RCC 7860 (cell line): ENCODE measurements around the gene SPTB.
"Not testable (repeated sequence)": the region's sequence is repeated elsewhere in the genome, so short reads cannot be mapped to it uniquely, and the experiment has no call there.

Source experiments
- DNase-seq: peaks from one replicate; pipeline ENCODE4 v3.0.0-alpha.2; 2015; ENCODE audit warnings: low spot score
- FAIRE-seq: peaks from 2 replicates; lab custom pipeline; 2012; peaks lifted over from hg19 to GRCh38; lab: Jason Lieb, UNC

Gene SPTB

DNA sequence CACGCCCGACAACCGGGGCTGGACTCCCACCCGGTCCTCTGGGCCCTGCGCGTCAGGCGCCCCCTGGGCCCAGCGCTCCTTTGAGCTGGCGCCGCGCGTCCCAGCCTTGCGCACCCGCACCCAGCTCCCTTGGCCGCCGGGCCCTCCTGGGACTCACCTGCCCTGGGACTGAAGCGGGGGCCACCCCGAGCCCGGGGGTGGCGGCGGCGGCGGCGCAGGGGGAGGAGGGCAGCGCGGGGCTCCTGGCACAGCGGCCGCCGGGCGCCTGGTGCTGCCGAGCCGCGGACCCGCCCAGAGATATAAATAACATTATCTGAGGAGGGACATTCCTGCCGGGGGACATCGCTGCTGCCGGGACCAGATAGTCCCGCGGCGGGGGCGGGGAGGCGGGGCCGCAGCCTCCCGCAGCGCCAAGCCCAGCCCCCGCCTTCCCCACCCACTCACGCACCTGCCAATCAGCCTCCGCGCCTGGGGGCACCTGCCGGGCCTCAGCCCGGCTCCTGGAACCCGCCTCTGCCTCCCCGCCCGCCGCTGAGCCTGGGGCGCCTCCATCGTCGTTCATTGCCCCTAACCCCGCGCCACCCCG lies at the start of gene SPTB:
Gene SPTB (minus strand): TSS at position 273 of the 586 bp plus-strand sequence. CDS start 56,813 bp downstream, outside the sequence.
- no peak for DNase-seq
- no peak for FAIRE-seq

DNA sequence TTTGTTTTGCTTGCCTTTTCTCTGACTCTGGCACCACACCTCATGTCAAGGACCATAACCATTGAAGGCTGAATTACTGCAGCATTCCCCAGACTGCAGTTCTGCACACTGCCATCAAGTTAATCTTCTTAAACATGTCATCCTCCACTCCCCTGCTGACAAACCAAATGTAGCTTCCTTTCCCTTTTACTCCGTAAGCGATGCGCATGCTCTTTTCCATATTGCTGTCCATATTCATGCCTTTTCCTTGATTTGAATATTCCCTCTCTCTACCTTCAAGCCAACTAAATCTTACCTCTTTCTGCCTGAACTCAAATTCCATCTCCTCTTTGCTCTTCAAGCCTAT lies 49.3 kb upstream of the SPTB start:
- FAIRE-seq, result no peak
- DNase-seq, result no peak

DNA sequence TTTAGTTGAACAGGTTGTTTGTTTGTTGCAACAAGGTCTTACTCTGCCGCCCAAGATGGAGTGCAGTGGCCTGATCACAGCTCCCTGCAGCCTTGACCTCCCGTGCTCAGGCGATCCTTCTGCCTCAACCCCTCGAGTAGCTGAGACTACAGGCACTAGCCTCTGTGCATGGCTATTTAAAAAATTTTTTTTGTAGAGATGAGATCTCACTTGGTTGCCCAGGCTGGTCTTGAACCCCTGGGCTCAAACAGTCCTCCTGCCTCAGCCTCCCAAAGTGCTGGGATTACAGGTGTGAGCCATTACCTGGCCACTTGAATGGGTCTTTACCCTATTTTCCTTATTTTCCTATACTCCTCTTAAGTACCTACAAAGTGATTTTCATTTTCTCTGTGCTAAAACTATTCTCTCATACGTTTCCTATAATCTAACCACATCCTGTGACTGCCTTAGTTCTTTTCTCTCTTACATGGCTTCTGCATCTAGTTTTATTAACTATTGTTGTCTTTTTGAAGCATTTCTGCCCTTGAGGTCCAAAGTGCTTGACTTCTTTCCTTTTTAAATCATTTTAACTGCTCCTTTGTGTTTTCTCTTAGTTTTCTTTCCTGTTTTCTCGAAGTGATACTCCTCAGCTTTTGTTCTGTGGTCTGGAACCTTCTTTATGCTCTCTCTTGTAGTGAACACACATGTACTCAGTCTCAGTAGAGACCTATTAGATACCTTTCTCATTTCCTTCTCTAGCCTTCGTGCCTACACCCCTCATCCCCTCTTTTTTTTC lies 48.7 kb upstream of the SPTB start:
- DNase-seq, result no peak
- FAIRE-seq, result no peak

DNA sequence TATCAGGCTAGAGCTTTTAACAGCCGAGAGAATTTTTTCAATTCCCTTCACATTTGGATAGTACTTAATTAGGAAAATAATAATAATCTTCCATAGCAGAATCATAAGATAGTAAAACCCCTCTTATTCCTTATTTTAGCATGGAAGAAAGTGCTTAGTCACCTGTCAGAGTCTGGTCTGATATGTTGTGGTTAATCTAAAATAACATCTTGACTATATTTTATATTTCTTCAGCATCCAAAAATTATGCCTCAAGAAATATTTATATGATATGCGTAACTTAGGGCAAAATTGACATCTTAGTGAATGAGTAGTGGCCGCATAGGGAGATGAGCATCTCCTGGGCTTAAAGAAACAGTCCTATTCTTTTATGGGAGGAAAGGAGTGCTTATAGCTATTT lies 47.3 kb upstream of the SPTB start:
- DNase-seq (no peak), FAIRE-seq (no peak)

DNA sequence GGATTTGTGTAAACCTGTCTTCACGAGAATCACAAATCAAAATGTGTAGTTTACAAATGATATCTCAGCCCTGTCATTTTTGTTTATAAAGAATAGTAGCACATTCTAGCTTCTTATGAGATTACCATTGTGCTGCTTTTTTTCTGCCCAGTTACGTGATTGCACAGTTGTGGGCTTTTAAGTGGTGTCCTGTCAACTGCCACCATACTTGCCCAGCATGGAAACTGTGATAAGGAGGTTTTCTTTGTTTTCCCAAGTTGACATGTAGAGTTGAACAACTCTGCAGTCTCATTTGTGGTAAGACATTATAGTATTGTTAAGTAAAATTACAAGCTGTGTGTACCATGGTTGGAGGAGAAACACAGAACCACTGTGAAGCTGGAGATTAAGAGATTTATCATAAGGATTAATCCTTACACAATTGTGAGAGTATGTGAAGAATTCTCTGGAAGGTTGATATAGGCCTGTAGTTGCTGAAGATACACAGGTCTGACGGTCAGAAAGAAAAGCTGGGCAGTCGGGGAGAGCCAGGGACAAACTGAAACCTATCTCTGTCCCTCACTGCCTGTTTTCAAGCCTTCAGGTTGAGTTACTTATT lies 46.8 kb upstream of the SPTB start:
- DNase-seq (no peak), FAIRE-seq (no peak)

- FAIRE-seq, result no peak
- no peak for DNase-seq
Observed at GRCh38 chr14:64923015-64923414, 43.3 kb upstream of the SPTB start.

GRCh38 chr14:64920465-64920864 lies 40.8 kb upstream of the SPTB start:
- DNase-seq (no peak), FAIRE-seq (no peak)

GRCh38 chr14:64919618-64920017 lies 39.9 kb upstream of the SPTB start:
- DNase-seq (no peak), FAIRE-seq (no peak)

DNA sequence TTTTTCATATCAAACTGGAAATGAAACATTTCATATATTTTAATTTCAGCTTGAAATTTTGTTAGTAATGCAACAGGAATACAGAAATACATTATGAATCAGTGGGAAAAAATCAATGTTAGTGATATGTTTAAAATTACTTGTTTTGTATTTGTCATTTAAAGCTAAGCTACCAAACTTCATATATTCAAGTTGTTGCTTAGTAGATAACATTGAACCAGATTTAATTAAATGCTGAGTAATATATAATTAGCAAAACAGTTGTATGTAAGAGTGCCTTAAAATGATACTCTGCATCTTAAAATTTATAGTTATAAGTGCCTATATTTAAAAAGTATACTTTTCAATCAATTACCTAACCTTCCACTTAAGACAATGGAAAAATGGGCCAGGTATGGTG lies 39.5 kb upstream of the SPTB start:
- no peak for FAIRE-seq
- no peak for DNase-seq

DNA sequence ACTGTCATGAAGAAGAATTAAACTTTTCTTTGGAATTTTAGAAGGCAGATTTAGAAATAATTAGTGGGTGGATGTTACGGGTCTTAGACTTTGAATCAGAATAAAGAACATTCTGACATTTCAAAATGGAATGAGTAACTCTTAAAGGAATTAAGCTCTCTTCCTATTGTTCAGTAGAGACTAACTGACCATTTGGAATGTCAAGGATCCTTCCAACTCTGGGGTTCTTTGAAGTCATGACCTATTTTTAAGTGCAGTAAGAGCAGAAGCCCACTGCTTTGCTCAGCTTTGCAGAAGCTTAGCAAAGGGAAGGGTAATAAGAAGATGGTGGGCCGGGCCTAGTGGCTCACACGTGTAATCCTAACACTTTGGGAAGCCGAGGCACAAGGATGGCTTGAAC lies 38.5 kb upstream of the SPTB start:
- no peak for FAIRE-seq
- no peak for DNase-seq

GRCh38 chr14:64915797-64916196 lies 36.1 kb upstream of the SPTB start:
- DNase-seq, result no peak
- no peak for FAIRE-seq

- DNase-seq, result no peak
- no peak for FAIRE-seq
Observed at GRCh38 chr14:64915029-64915424, 35.3 kb upstream of the SPTB start.

- FAIRE-seq (peak; percentile 62), DNase-seq (peak; percentile 90)
Observed at GRCh38 chr14:64914237-64915028, 34.7 kb upstream of the SPTB start, which contains the start of gene CHURC1. Gene CHURC1, plus strand, starts transcription at chr14:64914455. Its CDS starts 41 bp downstream, at chr14:64914496.

- not testable (repeated sequence) for FAIRE-seq, DNase-seq
Observed at GRCh38 chr14:64913477-64913876, 33.8 kb upstream of the SPTB start.

DNA sequence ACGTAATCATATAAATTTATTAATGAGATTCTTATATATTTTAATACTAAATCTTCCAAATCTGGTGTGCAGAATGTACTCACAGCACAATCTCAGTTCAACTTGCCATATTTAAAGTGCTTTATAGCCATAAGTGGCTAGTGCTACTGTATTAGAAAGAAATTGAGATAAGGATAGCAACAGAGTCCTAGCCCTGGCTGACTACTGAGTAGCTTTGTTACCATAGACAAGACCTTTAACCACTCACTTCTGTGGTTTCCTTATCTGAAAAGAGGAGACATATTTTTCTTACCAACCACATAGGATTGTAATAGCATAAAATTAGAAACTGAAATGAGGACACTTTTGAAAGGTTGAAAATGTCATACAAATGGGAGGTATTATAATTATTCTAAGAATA lies 32.6 kb upstream of the SPTB start:
- DNase-seq (no peak), FAIRE-seq (no peak)

- FAIRE-seq (no peak), DNase-seq (no peak)
Observed at GRCh38 chr14:64910847-64911495, 31.3 kb upstream of the SPTB start.

DNA sequence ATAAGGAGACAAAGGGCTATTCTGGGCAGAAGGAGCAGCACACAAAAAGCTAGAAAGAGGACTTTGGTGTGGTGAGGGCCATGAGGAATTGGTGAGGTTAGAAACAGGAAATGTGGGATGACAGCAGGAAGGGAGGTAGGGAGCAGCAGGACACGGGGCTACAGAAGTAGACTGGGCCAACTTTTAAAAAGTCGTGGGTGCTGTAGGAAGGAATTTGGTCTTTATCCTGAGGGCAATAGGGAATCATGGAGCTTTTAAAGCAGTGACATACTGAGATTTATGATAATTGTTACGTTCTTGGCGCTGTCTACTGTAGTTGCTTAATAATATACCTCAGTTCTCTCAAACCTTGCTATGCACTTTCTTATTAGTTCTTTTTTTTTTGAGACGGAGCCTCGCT lies 26.3 kb upstream of the SPTB start:
- no peak for FAIRE-seq
- DNase-seq, result no peak

GRCh38 chr14:64899958-64900357 lies 20.3 kb upstream of the SPTB start:
- FAIRE-seq (no peak), DNase-seq (no peak)

DNA sequence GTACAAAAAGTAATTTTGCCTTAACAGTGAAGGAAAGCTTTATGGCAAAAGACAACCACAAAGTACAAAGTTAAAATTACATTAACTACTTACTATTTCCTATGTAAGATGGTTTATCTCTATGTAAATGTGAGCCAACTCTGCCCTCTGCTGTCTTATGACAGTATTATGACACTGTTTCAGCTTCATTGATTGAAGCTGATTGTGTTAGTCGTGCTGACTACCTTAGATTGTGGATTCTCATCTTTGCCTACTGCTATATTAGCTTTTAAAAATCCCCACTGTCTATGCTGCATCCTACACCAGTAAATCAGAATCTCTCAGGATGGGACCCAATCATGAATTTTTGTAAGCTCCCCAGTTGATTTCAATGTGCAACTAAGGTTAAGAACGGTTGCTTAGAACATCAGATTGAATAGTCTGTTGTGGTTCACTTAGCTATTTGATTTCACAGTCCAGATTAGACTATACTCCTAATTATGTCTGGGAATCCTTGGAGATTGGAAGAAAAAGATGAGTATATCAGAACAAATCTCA lies 12.2 kb upstream of the SPTB start:
- DNase-seq, result peak; percentile 22
- FAIRE-seq, result no peak

DNA sequence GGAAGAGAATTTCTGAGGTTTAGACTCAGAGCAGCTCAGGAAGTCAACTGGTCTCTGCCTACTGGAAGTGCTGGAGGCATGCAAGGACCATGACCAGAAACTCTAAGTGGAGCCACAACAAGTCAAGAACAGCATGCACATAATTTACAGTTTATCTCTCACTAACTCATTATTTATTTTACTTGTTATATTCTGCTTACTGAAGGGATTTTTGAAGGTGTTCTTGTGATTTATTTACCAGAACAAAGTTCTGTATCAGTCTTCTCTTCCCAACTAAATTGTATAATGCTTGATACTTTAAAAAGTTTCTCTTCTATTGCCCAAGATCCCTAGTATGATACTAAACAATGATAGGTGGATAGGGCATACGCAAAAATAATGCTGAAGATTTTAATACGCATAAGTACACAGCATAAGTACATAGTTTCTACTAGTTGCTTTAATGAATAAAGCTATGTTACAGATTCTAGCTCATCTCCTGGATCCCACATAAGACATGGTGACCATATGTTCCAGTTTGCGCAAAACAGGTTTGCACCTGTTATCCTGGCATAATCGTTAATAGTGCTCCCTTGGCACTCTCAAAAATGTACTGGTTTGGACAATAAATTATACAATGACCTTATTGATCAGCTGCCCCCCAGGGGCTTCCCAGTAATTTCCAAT lies 11.6 kb upstream of the SPTB start:
- DNase-seq (no peak), FAIRE-seq (no peak)
